K562 (cell line): ENCODE data around the gene EFCAB8. TPM values are rescaled to one million over a fixed set of nuclear protein-coding genes. Genes with fewer than 3 reads are reported as not detected.

ENCODE experiments used
- ATAC-seq: fragments of 200-7000 bp; cut with Tn5 transposase; 3 replicates; pipeline ENCODE4 v1.9.1; 2020; ENCODE audit warnings: moderate library complexity
- Bru-seq: library from RNA; stranded (reverse); fragments of 400-500 nt; gene quantifications from one replicate; lab custom pipeline; 2021; lab: Mats Ljungman, UMichigan
- BruChase-seq, 2 experiments: library from RNA; stranded (reverse); fragments of 400-500 nt; gene quantifications; one replicate each; lab custom pipeline; 2021; lab: Mats Ljungman, UMichigan
- BruUV-seq: library from RNA; stranded (reverse); fragments of 400-500 nt; replicated peaks from 2 replicates; lab custom pipeline; 2021; lab: Mats Ljungman, UMichigan
- CTCF ChIA-PET: fragments of 300-600 bp; formaldehyde crosslinking; extraction: SDS; loops from one replicate; lab custom pipeline; 2021; ENCODE audit warnings: low intra/inter-chr PET ratio; lab: Yijun Ruan, JAX
- POLR2A ChIA-PET: fragments of 300-600, 350-650 bp; sonication (Branson Sonifier 250); formaldehyde crosslinking; extraction: SDS; loops from one replicate; lab custom pipeline; 2021; ENCODE audit warnings: antibody characterized with exemption, inconsistent platforms; lab: Yijun Ruan, JAX
- DNase-seq, 4 experiments: peaks; one replicate each; pipeline versions ENCODE4 v3.0.0 to v3.0.0-alpha.2; 2011 to 2018; ENCODE audit warnings: low spot score in 3 of 4, mixed read lengths in 3 of 4; ENCODE audit errors: extremely low read depth in 1 of 4
- FAIRE-seq: peaks from 2 replicates; lab custom pipeline; 2011; peaks lifted over from hg19 to GRCh38; lab: Jason Lieb, UNC
- H2AFZ ChIP-seq: 2 replicates; pipeline ENCODE4 v1.6.0; 2011; ENCODE audit warnings: low read depth, low read length, control low read depth, inconsistent platforms
- H3K27ac ChIP-seq: fragments of 200-600 bp; 3 replicates; pipeline ENCODE4 v1.8.0; 2011; ENCODE audit warnings: low read depth, mild to moderate bottlenecking, control low read depth, inconsistent platforms, low read length, moderate library complexity, mixed read lengths; ENCODE audit errors: extremely low read depth
- H3K27me3 ChIP-seq, 2 experiments: fragments of 300-600 bp in 1 of 2; 2 replicates in 1 of 2; 3 replicates in 1 of 2; pipeline versions ENCODE4 v1.6.0 to v1.8.0; 2011; ENCODE audit warnings: inconsistent platforms in 2 of 2, low read length in 2 of 2, mild to moderate bottlenecking in 1 of 2, mixed read lengths in 1 of 2, moderate library complexity in 1 of 2; ENCODE audit not compliant: control insufficient read depth in 2 of 2, insufficient read depth in 2 of 2
- H3K36me3 ChIP-seq: fragments of 300-600 bp; 3 replicates; pipeline ENCODE4 v1.8.0; 2011; ENCODE audit warnings: mild to moderate bottlenecking, low read length, inconsistent platforms; ENCODE audit not compliant: control insufficient read depth, insufficient read depth
- H3K4me1 ChIP-seq, 2 experiments: fragments of 200-600 bp in 1 of 2; replicated peaks in 1 of 2; 2 replicates in 1 of 2; 3 replicates in 1 of 2; pipeline versions ENCODE4 v1.5.1 to v1.8.0; 2011; ENCODE audit warnings: inconsistent platforms in 2 of 2, low read length in 2 of 2, mild to moderate bottlenecking in 1 of 2, mixed read lengths in 1 of 2, moderate library complexity in 1 of 2; ENCODE audit not compliant: control insufficient read depth in 2 of 2, insufficient read depth in 2 of 2
- H3K4me2 ChIP-seq: 2 replicates; pipeline ENCODE4 v1.6.1; 2011; ENCODE audit warnings: low read length, control low read depth, inconsistent platforms, mixed read lengths; ENCODE audit not compliant: insufficient read depth
- H3K4me3 ChIP-seq: fragments of 200-600 bp; sonication (generic), shearing (Covaris generic); 2 replicates; pipeline ENCODE4 v1.5.1; 2016; ENCODE audit warnings: control low read depth, inconsistent platforms
- H3K79me2 ChIP-seq: fragments of 200-600 bp; 3 replicates; pipeline ENCODE4 v1.8.0; 2011; ENCODE audit warnings: low read length, inconsistent platforms; ENCODE audit not compliant: control insufficient read depth, insufficient read depth
- H3K9ac ChIP-seq, 2 experiments: 2 replicates each; pipeline versions ENCODE4 v1.6.0 to v1.6.1; 2011; ENCODE audit warnings: low read depth in 2 of 2, low read length in 2 of 2, control low read depth in 1 of 2, inconsistent platforms in 1 of 2, mild to moderate bottlenecking in 1 of 2, mixed read lengths in 1 of 2; ENCODE audit not compliant: insufficient read depth in 1 of 2
- H3K9me1 ChIP-seq: one replicate; pipeline ENCODE4 v1.6.0; 2011; ENCODE audit warnings: inconsistent platforms, mild to moderate bottlenecking, low read length, moderate library complexity; ENCODE audit not compliant: control insufficient read depth, insufficient read depth
- H3K9me3 ChIP-seq: replicated peaks from 2 replicates; pipeline ENCODE4 v1.5.1; 2011; ENCODE audit warnings: low read depth, low read length, inconsistent platforms; ENCODE audit not compliant: control insufficient read depth, insufficient read depth
- H4K20me1 ChIP-seq: replicated peaks from 2 replicates; pipeline ENCODE4 v1.6.1; 2011; ENCODE audit warnings: low read length, inconsistent platforms, mixed read lengths; ENCODE audit not compliant: control insufficient read depth, insufficient read depth
- CBFA2T2 ChIP-seq: fragments of 450-650 bp; conservative IDR thresholded peaks from 2 replicates; pipeline ENCODE4 v1.6.1; 2017; ENCODE audit warnings: mild to moderate bottlenecking
- WGBS: fragments of 100-300 bp; shearing (Covaris generic); methylation state at CpG from one replicate; pipeline ENCODE4 v1.1.6; 2016; ENCODE audit warnings: low coverage, mixed read lengths; ENCODE audit not compliant: insufficient coverage; ENCODE audit errors: missing lambda C conversion rate; 5-methylcytosine and 5-hydroxymethylcytosine counted together
- in situ Hi-C: fragments of 300-500 bp; cut with MboI; formaldehyde crosslinking; loops from 4 replicates; pipeline ENCODE4 v1.15.0; 2018; ENCODE audit warnings: inconsistent platforms, mixed read lengths
- intact Hi-C: fragments of 100-400 bp; cut with micrococcal nuclease; formaldehyde crosslinking; loops from 2 replicates; pipeline ENCODE4 v1.14.2; 2022
- long read RNA-seq, 3 experiments: library from polyadenylated mRNA in 2 of 3; library from RNA in 1 of 3; unstranded in 2 of 3; stranded (forward) in 1 of 3; transcript quantifications; one replicate each; pipeline ENCODE4 v2.0.0, GENCODE V29; 2019 to 2022
- polyA minus RNA-seq, 3 experiments: library from RNA; depleted of rRNA, polyadenylated mRNA; stranded (reverse); fragments of >200 nt; gene quantifications; 2 replicates each; pipeline ENCODE4 v1.2.3, GENCODE V29; 2011
- polyA plus RNA-seq, 8 experiments: library from polyadenylated mRNA; depleted of rRNA in 4 of 8; stranded (reverse) in 5 of 8; unstranded in 3 of 8; fragments of >200 nt; fragmentation: Nextera tagmentation in 2 of 8; fragmentation: Illumina TruSeq in 1 of 8; extraction: Ambion mirVana in 2 of 8; extraction: Trizol in 1 of 8; gene quantifications; 2 replicates each; pipeline versions ENCODE4 v1.2.1 to v1.2.3, GENCODE V29; 2011 to 2014; ENCODE audit warnings: inconsistent platforms in 1 of 8, missing spikeins in 1 of 8
- total RNA-seq, 7 experiments: library from RNA; depleted of rRNA in 6 of 7; stranded (reverse); fragments of >200 nt in 6 of 7; fragmentation: Illumina TruSeq in 2 of 7; extraction: Trizol in 2 of 7; gene quantifications; 2 replicates each; pipeline versions ENCODE4 v1.2.1 to v1.2.3, GENCODE V29; 2011 to 2021; ENCODE audit warnings: low replicate concordance in 1 of 7
- TF ChIP-seq, protein P1 (sequence below): conservative IDR thresholded peaks from 2 replicates; pipeline ENCODE4 v1.6.1; 2011; ENCODE audit warnings: low read depth, mild to moderate bottlenecking, low read length; ENCODE audit not compliant: control insufficient read depth
- TF ChIP-seq, protein P2 (sequence below): fragments of 250-450 bp; sonication (Bioruptor Pico); IDR thresholded peaks from 2 replicates; pipeline ENCODE4 v1.5.0; 2021
- TF ChIP-seq, protein P3 (sequence below): sonication (generic); formaldehyde crosslinking; IDR thresholded peaks from 2 replicates; pipeline ENCODE4 v1.8.1; 2022; ENCODE audit warnings: missing genetic modification reagents
- TF ChIP-seq, protein P4 (sequence below): sonication (generic); formaldehyde crosslinking; IDR thresholded peaks from 2 replicates; pipeline ENCODE4 v1.8.1; 2022; ENCODE audit warnings: missing genetic modification reagents

The EFCAB8 gene, protein sequence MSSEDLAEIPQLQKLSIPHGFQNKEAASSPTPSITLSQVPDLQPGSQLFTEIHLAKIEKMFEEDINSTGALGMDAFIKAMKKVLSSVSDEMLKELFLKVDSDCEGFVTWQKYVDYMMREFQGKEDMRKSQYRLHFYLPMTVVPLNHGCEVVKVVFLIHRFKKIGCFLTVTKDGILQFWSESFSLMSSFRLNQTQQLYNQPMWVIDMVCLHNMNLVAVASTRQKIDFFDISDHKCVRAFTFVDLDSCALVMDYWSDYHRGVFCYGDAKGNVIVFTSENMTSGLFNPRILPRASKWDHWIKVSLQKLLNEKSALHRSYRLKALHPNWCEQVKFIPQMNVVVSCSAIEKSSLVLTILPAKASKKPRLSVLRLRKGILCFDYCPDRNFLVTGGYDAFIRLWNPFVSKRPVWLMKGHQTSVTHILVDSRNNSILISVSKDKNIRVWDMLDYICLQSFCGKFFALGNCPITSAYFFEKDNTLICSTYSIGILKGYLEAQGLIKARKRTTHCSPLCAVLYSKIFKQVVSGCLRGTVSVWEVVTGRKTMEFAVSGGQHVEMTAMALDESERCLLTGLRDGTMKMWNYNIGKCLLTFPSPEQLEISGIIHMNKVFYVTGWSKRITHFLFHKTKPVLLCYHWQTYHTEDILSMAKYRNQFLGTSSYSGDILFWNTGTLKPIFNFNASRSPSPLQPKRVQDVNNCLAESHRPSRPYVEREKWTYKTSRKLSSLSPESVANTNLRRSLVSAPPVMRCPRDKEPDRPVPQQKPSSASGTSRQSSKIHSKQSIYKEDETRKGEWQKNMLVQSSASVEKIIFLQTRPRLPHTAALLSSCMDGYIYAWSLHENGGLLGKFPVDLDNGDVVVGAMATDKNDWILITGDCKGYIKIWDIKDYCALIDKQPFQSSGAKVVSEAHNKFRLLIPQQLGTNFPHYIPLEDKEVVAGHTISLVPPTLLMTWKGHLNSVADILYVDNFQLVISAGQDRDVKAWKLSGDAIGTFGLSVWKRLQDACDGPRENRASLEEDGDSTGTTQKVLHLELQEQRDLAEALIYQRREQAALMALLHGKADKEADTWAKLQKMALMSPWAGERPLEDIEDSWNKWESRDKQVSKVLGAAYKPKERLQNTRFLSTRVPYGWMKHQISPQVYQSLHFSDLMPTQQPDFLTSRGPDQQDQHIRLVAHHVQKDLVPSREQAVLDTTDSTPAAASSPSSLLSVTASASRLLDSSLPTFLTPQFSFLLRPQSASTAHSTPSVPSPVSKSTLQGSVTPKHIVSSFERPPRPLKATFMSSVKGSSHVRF
- 0.67 and 2.2 TPM in 2 replicates for total RNA-seq (2011; cell fraction: chromatin; rRNA removed; ENCODE audit: low replicate concordance)
- 0.13 and 1.5 TPM in 2 replicates for total RNA-seq (2011; cell fraction: nucleolus; rRNA removed)
- total RNA-seq (2011; cell fraction: nucleoplasm; rRNA removed): 1.8 and 1.9 TPM in 2 replicates
- total RNA-seq (2014; rRNA removed) (not detected in 2 replicates), total RNA-seq (2014; rRNA removed; fragmentation: Illumina TruSeq; extraction: Trizol) (0.11 TPM in 1 of 2 replicates, not detected in the other), total RNA-seq (2015; rRNA removed; fragmentation: Illumina TruSeq; extraction: Trizol) (0.19 TPM in 1 of 2 replicates, not detected in the other), total RNA-seq (2021) (not detected in 2 replicates), polyA plus RNA-seq (2011; rRNA removed) (0.16 and 0.18 TPM in 2 replicates), polyA plus RNA-seq (2014; fragmentation: Illumina TruSeq; extraction: Trizol) (0.03 TPM in 1 of 2 replicates, not detected in the other), polyA plus RNA-seq (2014; fragmentation: Nextera tagmentation; extraction: Ambion mirVana) (not detected), polyA plus RNA-seq (2014; rRNA removed) (0.03 TPM in 1 of 2 replicates, not detected in the other), polyA minus RNA-seq (2011; rRNA and poly(A)+ RNA removed) (0.98 TPM in 1 of 2 replicates, not detected in the other), Bru-seq, nascent RNA (percentile 34 among the genes with signal in this experiment), BruChase-seq, experiment 1, labeled RNA remaining after a 2-hour chase (percentile 27 among the genes with signal in this experiment), BruChase-seq, experiment 2, labeled RNA remaining after a 6-hour chase (percentile 27 among the genes with signal in this experiment)
- polyA plus RNA-seq (2011; cell fraction: cytosol; rRNA removed): 0.01 and 0.09 TPM in 2 replicates
- 0.74 and 0.76 TPM in 2 replicates for polyA plus RNA-seq (2011; cell fraction: nucleus; rRNA removed)
- 0.08 and 0.22 TPM in 2 replicates for polyA plus RNA-seq (2012)
- polyA minus RNA-seq (2011; cell fraction: cytosol; rRNA and poly(A)+ RNA removed): not detected in 2 replicates
- 0.22 TPM in 1 of 2 replicates, not detected in the other for polyA minus RNA-seq (2011; cell fraction: nucleus; rRNA and poly(A)+ RNA removed)
- long read RNA-seq, experiment 1: 0 reads
- long read RNA-seq, experiment 2, partial matches to known transcripts: 0 of 1 reads
- long read RNA-seq, experiment 2, other reads (novel, unspliced or antisense): 1 of 1 reads
- long read RNA-seq, experiment 3: 0 reads

DNA sequence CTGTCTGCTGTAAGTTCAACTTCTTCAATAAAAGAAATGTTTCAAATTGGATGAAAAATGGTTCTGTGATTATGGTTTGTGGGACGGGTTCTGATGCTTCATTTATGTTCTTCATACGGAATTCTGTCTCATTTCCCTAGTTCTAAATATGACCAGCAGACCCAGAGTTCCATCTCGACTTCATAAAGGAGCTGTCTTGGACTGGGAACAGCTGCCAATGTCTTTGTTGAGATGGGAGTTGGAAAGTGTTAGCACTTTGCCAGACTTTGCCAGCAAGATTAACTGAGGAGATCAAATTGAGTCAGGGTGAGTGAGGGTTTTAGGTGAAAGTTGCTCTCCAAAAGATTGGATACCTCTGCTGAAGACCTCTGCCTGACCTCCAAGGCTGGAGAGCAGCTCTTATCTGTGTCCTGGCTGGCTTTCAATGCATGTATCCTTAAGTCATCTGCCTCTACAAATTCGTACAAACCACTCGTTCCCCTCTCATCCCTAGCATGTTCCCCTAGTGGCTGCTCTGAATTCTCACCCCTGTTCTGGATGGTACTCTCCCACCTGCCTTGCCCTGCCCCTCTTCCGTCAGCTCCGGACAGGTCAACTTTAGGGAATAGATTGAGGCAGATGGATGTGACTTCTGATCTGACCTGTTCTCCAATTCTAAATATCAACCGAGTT, at the start of gene EFCAB8:
TSS of gene EFCAB8 (plus strand) at position 223 of the 672 bp plus-strand sequence. CDS start 4,870 bp downstream, outside the sequence.
- ChIA-PET POLR2A (interaction anchor here (0.7 to 1.2 kb wide), 3 partner anchors 10 to 37 kb away, joined by 3 to 5 read pairs (median 4); no protein-coding TSS in a partner anchor), CTCF (no interaction called here)
- no peak within 1 kb of the TSS for H2AFZ ChIP-seq
- no peaks in the 10 kb centered on the region for H3K79me2 ChIP-seq
- 0 out of 2 replicates have a peak, but pooled peaks cover 3% of the 10 kb centered on the region for H4K20me1 ChIP-seq
- BruUV-seq: no TSS peak
- H3K4me1 ChIP-seq: peaks cover 0 to 2% of the 10 kb centered on the region in 2 experiments; a peak in 2 of 5 replicates
- H3K4me2 ChIP-seq: no peak within 1 kb of the TSS
- no peaks in the 10 kb centered on the region for H3K27me3 ChIP-seq
- FAIRE-seq (peak; percentile 62), ATAC-seq (peak; percentile 82), DNase-seq (peak; percentile 33 to 45 (median 38))
- peaks cover 23% of the 10 kb centered on the region; the same call in 2 of the 3 replicates for H3K36me3 ChIP-seq
- no peak within 1 kb of the TSS for H3K4me3 ChIP-seq
- intact Hi-C loops (loop anchor here (10.0 kb wide), 1 partner anchor 54 kb away; no protein-coding TSS in a partner anchor), in situ Hi-C loops (no loop called here)
- H3K27ac ChIP-seq: no peak within 1 kb of the TSS
- H3K9me3 ChIP-seq: no peaks in the 10 kb centered on the region
- no peak within 1 kb of the TSS for H3K9ac ChIP-seq
- H3K9me1 ChIP-seq: no peaks in the 10 kb centered on the region
- WGBS: 47% methylated on average over 8 of the region's 8 CpGs
- TF ChIP-seq, protein P1, sequence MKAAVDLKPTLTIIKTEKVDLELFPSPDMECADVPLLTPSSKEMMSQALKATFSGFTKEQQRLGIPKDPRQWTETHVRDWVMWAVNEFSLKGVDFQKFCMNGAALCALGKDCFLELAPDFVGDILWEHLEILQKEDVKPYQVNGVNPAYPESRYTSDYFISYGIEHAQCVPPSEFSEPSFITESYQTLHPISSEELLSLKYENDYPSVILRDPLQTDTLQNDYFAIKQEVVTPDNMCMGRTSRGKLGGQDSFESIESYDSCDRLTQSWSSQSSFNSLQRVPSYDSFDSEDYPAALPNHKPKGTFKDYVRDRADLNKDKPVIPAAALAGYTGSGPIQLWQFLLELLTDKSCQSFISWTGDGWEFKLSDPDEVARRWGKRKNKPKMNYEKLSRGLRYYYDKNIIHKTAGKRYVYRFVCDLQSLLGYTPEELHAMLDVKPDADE: no peak
- TF ChIP-seq, protein P2, sequence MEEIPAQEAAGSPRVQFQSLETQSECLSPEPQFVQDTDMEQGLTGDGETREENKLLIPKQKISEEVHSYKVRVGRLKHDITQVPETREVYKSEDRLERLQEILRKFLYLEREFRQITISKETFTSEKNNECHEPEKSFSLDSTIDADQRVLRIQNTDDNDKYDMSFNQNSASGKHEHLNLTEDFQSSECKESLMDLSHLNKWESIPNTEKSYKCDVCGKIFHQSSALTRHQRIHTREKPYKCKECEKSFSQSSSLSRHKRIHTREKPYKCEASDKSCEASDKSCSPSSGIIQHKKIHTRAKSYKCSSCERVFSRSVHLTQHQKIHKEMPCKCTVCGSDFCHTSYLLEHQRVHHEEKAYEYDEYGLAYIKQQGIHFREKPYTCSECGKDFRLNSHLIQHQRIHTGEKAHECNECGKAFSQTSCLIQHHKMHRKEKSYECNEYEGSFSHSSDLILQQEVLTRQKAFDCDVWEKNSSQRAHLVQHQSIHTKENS (CRISPR knock-in tag): no peak
- TF ChIP-seq CBFA2T2: no peak
- TF ChIP-seq, protein P3, sequence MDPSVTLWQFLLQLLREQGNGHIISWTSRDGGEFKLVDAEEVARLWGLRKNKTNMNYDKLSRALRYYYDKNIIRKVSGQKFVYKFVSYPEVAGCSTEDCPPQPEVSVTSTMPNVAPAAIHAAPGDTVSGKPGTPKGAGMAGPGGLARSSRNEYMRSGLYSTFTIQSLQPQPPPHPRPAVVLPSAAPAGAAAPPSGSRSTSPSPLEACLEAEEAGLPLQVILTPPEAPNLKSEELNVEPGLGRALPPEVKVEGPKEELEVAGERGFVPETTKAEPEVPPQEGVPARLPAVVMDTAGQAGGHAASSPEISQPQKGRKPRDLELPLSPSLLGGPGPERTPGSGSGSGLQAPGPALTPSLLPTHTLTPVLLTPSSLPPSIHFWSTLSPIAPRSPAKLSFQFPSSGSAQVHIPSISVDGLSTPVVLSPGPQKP: no peak
- TF ChIP-seq, protein P4, sequence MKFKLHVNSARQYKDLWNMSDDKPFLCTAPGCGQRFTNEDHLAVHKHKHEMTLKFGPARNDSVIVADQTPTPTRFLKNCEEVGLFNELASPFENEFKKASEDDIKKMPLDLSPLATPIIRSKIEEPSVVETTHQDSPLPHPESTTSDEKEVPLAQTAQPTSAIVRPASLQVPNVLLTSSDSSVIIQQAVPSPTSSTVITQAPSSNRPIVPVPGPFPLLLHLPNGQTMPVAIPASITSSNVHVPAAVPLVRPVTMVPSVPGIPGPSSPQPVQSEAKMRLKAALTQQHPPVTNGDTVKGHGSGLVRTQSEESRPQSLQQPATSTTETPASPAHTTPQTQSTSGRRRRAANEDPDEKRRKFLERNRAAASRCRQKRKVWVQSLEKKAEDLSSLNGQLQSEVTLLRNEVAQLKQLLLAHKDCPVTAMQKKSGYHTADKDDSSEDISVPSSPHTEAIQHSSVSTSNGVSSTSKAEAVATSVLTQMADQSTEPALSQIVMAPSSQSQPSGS (CRISPR knock-in tag): no peak
